B cell (primary cell): Measurements from ENCODE around the gene SYNJ1.

Experiments
- CTCF ChIP-seq: fragments of 200-600 bp; IDR thresholded peaks from one replicate; pipeline ENCODE4 v1.8.0; 2022; ENCODE audit warnings: antibody characterized with exemption, mild to moderate bottlenecking
- EZH2 ChIP-seq: IDR thresholded peaks from 2 replicates; pipeline ENCODE4 v1.6.1; 2012; ENCODE audit warnings: borderline replicate concordance, low read depth, mild to moderate bottlenecking, moderate library complexity, low read length; ENCODE audit not compliant: insufficient read depth, poor library complexity, severe bottlenecking

DNA sequence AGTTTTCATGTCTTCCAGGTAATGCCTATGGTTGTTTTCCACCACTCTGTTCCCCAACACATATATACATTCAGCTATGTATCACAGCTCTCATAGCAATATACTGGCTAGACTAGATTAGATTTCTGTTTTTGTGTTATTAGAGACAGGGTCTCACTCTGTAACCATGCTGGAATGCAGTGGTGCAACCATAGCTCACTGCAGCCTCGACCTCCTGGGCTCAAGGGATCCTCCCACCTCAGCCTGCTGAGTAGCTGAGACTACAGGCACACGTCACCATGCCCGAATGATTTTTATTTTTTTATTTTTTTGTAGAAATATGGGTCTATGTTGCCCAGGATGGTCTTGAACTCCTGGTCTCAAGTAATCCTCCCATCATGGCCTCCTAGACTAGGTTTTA lies 37.7 kb downstream of the SYNJ1 start:
- TF ChIP-seq CTCF = no peak
- TF ChIP-seq EZH2 = no peak
